HCT116 (cell line): ENCODE data around the gene IMMP2L. TPM values are rescaled to one million over a fixed set of nuclear protein-coding genes. Genes with fewer than 3 reads are reported as not detected.

ENCODE experiments used
- ATAC-seq: fragments of 200-7000 bp; cut with Tn5 transposase; 2 replicates; pipeline ENCODE4 v1.9.1; 2020; ENCODE audit warnings: mild to moderate bottlenecking, moderate library complexity
- BruUV-seq: library from RNA; stranded (reverse); fragments of 400-500 nt; replicated peaks from 2 replicates; lab custom pipeline; 2021; lab: Mats Ljungman, UMichigan
- CTCF ChIA-PET: fragments of 300-600 bp; sonication (Branson Sonifier 250); formaldehyde crosslinking; loops from one replicate; lab custom pipeline; 2021; ENCODE audit warnings: antibody characterized with exemption; lab: Charles Lee
- POLR2A ChIA-PET: fragments of 300-600, 350-600 bp; sonication (Branson Sonifier 250); formaldehyde crosslinking; loops from one replicate; lab custom pipeline; 2021; ENCODE audit warnings: antibody characterized with exemption; lab: Charles Lee
- RAD21 ChIA-PET, 2 experiments: fragments of 300-600 bp; sonication (Branson Sonifier 250); formaldehyde crosslinking; loops; one replicate each; lab custom pipeline; 2023; ENCODE audit warnings: low total read pairs in 2 of 2; ENCODE audit not compliant: uncharacterized antibody in 2 of 2, unreplicated experiment in 2 of 2, low non-redundant PET in 1 of 2; lab: Charles Lee
- DNase-seq: peaks from one replicate; pipeline ENCODE4 v3.0.0-alpha.2; 2010; ENCODE audit warnings: low read depth, low spot score
- H2AFZ ChIP-seq: fragments of 200-600 bp; shearing (Covaris generic), sonication (generic); 2 replicates; pipeline ENCODE4 v1.6.1; 2017; ENCODE audit warnings: low read depth, mixed run types, mixed read lengths, antibody characterized with exemption, low read length; ENCODE audit not compliant: poor library complexity, severe bottlenecking
- H3K27ac ChIP-seq: 2 replicates; pipeline ENCODE4 v1.5.1; 2012; ENCODE audit warnings: low read depth, low read length
- H3K27me3 ChIP-seq: fragments of 200-600 bp; sonication (generic); 2 replicates; pipeline ENCODE4 v1.6.1; 2016; ENCODE audit warnings: mixed run types, low read length, mixed read lengths; ENCODE audit not compliant: insufficient read depth
- H3K36me3 ChIP-seq, 2 experiments: fragments of 200-500 bp in 1 of 2; fragments of 200-600 bp in 1 of 2; sonication (Bioruptor generic) in 1 of 2; sonication (generic) in 1 of 2; 2 replicates each; pipeline versions ENCODE4 v1.5.1 to v1.6.1; 2014 to 2016; ENCODE audit warnings: low read length in 2 of 2, inconsistent platforms in 1 of 2, mixed read lengths in 1 of 2, mixed run types in 1 of 2; ENCODE audit not compliant: insufficient read depth in 2 of 2, control insufficient read depth in 1 of 2
- H3K4me1 ChIP-seq, 2 experiments: fragments of 200-600 bp in 1 of 2; sonication (generic) in 1 of 2; 2 replicates each; pipeline versions ENCODE4 v1.5.1 to v1.6.1; 2012 to 2017; ENCODE audit warnings: low read length in 2 of 2, inconsistent platforms in 1 of 2, mild to moderate bottlenecking in 1 of 2, mixed read lengths in 1 of 2, mixed run types in 1 of 2, moderate library complexity in 1 of 2; ENCODE audit not compliant: insufficient read depth in 2 of 2, control insufficient read depth in 1 of 2
- H3K4me2 ChIP-seq: fragments of 200-600 bp; sonication (generic); 2 replicates; pipeline ENCODE4 v1.6.1; 2017; ENCODE audit warnings: mixed run types, low read length, mixed read lengths
- H3K4me3 ChIP-seq, 2 experiments: fragments of 200-600 bp in 1 of 2; sonication (generic) in 1 of 2; replicated peaks in 1 of 2; 2 replicates each; pipeline ENCODE4 v1.5.1; 2011 to 2016; ENCODE audit warnings: low read length in 2 of 2, control low read depth in 1 of 2, low read depth in 1 of 2, mild to moderate bottlenecking in 1 of 2, mixed read lengths in 1 of 2, mixed run types in 1 of 2
- H3K79me2 ChIP-seq: fragments of 200-600 bp; sonication (generic); 2 replicates; pipeline ENCODE4 v1.6.1; 2017; ENCODE audit warnings: mild to moderate bottlenecking, mixed run types, low read length, moderate library complexity, mixed read lengths; ENCODE audit not compliant: insufficient read depth
- H3K9ac ChIP-seq: fragments of 200-600 bp; sonication (generic); 2 replicates; pipeline ENCODE4 v1.6.1; 2016; ENCODE audit warnings: low read length, mixed read lengths
- H3K9me2 ChIP-seq: fragments of 200-600 bp; sonication (generic), shearing (Covaris generic); 2 replicates; pipeline ENCODE4 v1.6.1; 2017; ENCODE audit warnings: mixed run types, mild to moderate bottlenecking, moderate library complexity; ENCODE audit not compliant: insufficient read depth
- H3K9me3 ChIP-seq, 2 experiments: fragments of 200-500 bp in 1 of 2; fragments of 200-600 bp in 1 of 2; sonication (Bioruptor generic) in 1 of 2; sonication (generic) in 1 of 2; 2 replicates each; pipeline ENCODE4 v1.6.1; 2014 to 2017; ENCODE audit warnings: low read length in 2 of 2, mixed read lengths in 2 of 2, inconsistent platforms in 1 of 2, low read depth in 1 of 2, mild to moderate bottlenecking in 1 of 2, mixed run types in 1 of 2, moderate library complexity in 1 of 2; ENCODE audit not compliant: control insufficient read depth in 1 of 2, insufficient read depth in 1 of 2
- H4K20me1 ChIP-seq: fragments of 200-600 bp; sonication (generic), shearing (Covaris generic); 2 replicates; pipeline ENCODE4 v1.6.1; 2017; ENCODE audit warnings: mixed run types, mild to moderate bottlenecking, moderate library complexity; ENCODE audit not compliant: insufficient read depth
- CBX3 ChIP-seq: IDR thresholded peaks from 2 replicates; pipeline ENCODE4 v1.6.1; 2012; ENCODE audit warnings: low read depth
- CEBPB ChIP-seq: IDR thresholded peaks from 2 replicates; pipeline ENCODE4 v1.6.1; 2012; ENCODE audit warnings: low read depth
- ELF1 ChIP-seq: IDR thresholded peaks from 2 replicates; pipeline ENCODE4 v1.6.1; 2012; ENCODE audit warnings: low read depth, borderline replicate concordance
- EZH2phosphoT487 ChIP-seq: fragments of 200-600 bp; IDR thresholded peaks from 2 replicates; pipeline ENCODE4 v1.6.1; 2018; ENCODE audit warnings: antibody characterized with exemption, borderline replicate concordance
- FOSL1 ChIP-seq: IDR thresholded peaks from 2 replicates; pipeline ENCODE4 v1.6.1; 2012; ENCODE audit warnings: low read depth
- JUND ChIP-seq: IDR thresholded peaks from 2 replicates; pipeline ENCODE4 v1.6.1; 2012
- MAX ChIP-seq: IDR thresholded peaks from 2 replicates; pipeline ENCODE4 v1.6.1; 2012
- POLR2A ChIP-seq: IDR thresholded peaks from 2 replicates; pipeline ENCODE4 v1.7.0; 2011; ENCODE audit warnings: borderline replicate concordance; ENCODE audit not compliant: insufficient read depth, insufficient read length; ENCODE audit errors: extremely low read depth
- POLR2AphosphoS5 ChIP-seq: IDR thresholded peaks from 2 replicates; pipeline ENCODE4 v1.6.1; 2011; ENCODE audit warnings: mild to moderate bottlenecking, low read depth, low read length, moderate library complexity
- RAD21 ChIP-seq: IDR thresholded peaks from 2 replicates; pipeline ENCODE4 v1.6.1; 2012; ENCODE audit warnings: low read depth, mild to moderate bottlenecking
- SP1 ChIP-seq: IDR thresholded peaks from 2 replicates; pipeline ENCODE4 v1.6.1; 2012; ENCODE audit warnings: low read depth
- TCF7L2 ChIP-seq: IDR thresholded peaks from 2 replicates; pipeline ENCODE4 v1.7.0; 2011; ENCODE audit warnings: borderline replicate concordance, inconsistent platforms; ENCODE audit not compliant: insufficient read depth, insufficient read length; ENCODE audit errors: extremely low read depth
- ZBTB33 ChIP-seq: IDR thresholded peaks from 2 replicates; pipeline ENCODE4 v1.6.1; 2011; ENCODE audit warnings: mild to moderate bottlenecking, low read length, moderate library complexity; ENCODE audit not compliant: insufficient replicate concordance; ENCODE audit errors: extremely low read depth
- ZFX ChIP-seq: fragments of 450-650 bp; IDR thresholded peaks from 2 replicates; pipeline ENCODE4 v1.6.1; 2017
- ZNF274 ChIP-seq: fragments of 200-500 bp; sonication (Bioruptor generic); IDR thresholded peaks from 2 replicates; pipeline ENCODE4 v1.6.1; 2014; ENCODE audit warnings: mild to moderate bottlenecking, low read depth, low read length, inconsistent platforms
- intact Hi-C: fragments of 100-400 bp; cut with micrococcal nuclease; formaldehyde crosslinking; loops from 2 replicates; pipeline ENCODE4 v1.10.0; 2022
- total RNA-seq: library from RNA; stranded (reverse); gene quantifications from one replicate; pipeline ENCODE4 v1.2.1, GENCODE V29; 2021; ENCODE audit not compliant: unreplicated experiment
- TF ChIP-seq, protein P1 (sequence below), 3 experiments: fragments of 200-600 bp in 1 of 3; sonication (generic) in 1 of 3; IDR thresholded peaks in 2 of 3; conservative IDR thresholded peaks in 1 of 3; 2 replicates each; pipeline ENCODE4 v1.5.1; 2012 to 2017; ENCODE audit warnings: low read depth in 2 of 3, low read length in 2 of 3, antibody characterized with exemption in 1 of 3, borderline replicate concordance in 1 of 3, control low read depth in 1 of 3, mild to moderate bottlenecking in 1 of 3, mixed read lengths in 1 of 3, mixed run types in 1 of 3, moderate library complexity in 1 of 3; ENCODE audit not compliant: insufficient read depth in 1 of 3
- TF ChIP-seq, protein P2 (sequence below): IDR thresholded peaks from 2 replicates; pipeline ENCODE4 v1.6.1; 2012

IMMP2L gene
- total RNA-seq, 1 experiment from 2014 or later: 21.1 TPM

DNA sequence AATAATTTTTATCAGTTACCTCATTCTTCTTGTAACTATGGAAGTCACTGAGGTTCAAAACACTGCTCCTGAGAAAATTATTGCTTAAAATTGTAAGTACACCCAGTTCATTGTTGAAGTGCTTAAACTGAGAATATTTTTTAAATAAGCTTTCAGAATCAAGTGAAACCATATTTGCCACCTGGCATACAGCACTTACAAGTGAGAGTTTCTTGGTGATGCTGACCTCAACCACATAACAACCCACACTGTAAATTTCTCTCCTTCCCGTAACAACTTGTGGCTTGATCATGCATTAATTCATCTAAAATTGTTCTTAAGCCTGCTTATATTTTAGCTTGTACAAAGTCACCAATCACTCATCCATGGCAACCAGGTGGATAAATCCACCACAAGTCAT lies 34.0 kb downstream of the IMMP2L start:
- ChIA-PET RAD21 (no interaction called here), POLR2A (no interaction called here), CTCF (no interaction called here)
- no TSS peak for BruUV-seq
- H3K27ac ChIP-seq: no peak overlapping the region
- H2AFZ ChIP-seq: no peak overlapping the region
- no peak overlapping the region for H3K9ac ChIP-seq
- no peak for TF ChIP-seq MAX
- intact Hi-C loops: no loop called here
- no peaks in the 10 kb centered on the region for H3K79me2 ChIP-seq
- H3K9me2 ChIP-seq: no peaks in the 10 kb centered on the region
- no peaks in the 10 kb centered on the region; the same call in 1 of the 2 replicates for H4K20me1 ChIP-seq
- no peak overlapping the region for H3K4me2 ChIP-seq
- H3K27me3 ChIP-seq: no peaks in the 10 kb centered on the region
- no peaks in the 10 kb centered on the region for H3K36me3 ChIP-seq
- no peak for ATAC-seq
- no peaks in the 10 kb centered on the region for H3K4me1 ChIP-seq
- no peak overlapping the region for H3K4me3 ChIP-seq
- no peaks in the 10 kb centered on the region for H3K9me3 ChIP-seq
- DNase-seq: no peak

GRCh38 chr7:111527545-111527944 lies 34.7 kb downstream of the IMMP2L start:
- ChIA-PET CTCF (no interaction called here), RAD21 (no interaction called here)
- intact Hi-C loops: no loop called here
- H3K4me1 ChIP-seq: no peaks in the 10 kb centered on the region
- no peaks in the 10 kb centered on the region for H3K36me3 ChIP-seq
- H3K79me2 ChIP-seq: no peaks in the 10 kb centered on the region
- H3K9me3 ChIP-seq: no peaks in the 10 kb centered on the region
- BruUV-seq: no TSS peak
- H3K4me3 ChIP-seq: no peak overlapping the region
- no peaks in the 10 kb centered on the region for H4K20me1 ChIP-seq
- TF ChIP-seq CBX3: no peak
- no peak for TF ChIP-seq TCF7L2
- TF ChIP-seq ZFX: no peak
- no peak for TF ChIP-seq ELF1
- TF ChIP-seq POLR2AphosphoS5: no peak
- TF ChIP-seq, protein P1, sequence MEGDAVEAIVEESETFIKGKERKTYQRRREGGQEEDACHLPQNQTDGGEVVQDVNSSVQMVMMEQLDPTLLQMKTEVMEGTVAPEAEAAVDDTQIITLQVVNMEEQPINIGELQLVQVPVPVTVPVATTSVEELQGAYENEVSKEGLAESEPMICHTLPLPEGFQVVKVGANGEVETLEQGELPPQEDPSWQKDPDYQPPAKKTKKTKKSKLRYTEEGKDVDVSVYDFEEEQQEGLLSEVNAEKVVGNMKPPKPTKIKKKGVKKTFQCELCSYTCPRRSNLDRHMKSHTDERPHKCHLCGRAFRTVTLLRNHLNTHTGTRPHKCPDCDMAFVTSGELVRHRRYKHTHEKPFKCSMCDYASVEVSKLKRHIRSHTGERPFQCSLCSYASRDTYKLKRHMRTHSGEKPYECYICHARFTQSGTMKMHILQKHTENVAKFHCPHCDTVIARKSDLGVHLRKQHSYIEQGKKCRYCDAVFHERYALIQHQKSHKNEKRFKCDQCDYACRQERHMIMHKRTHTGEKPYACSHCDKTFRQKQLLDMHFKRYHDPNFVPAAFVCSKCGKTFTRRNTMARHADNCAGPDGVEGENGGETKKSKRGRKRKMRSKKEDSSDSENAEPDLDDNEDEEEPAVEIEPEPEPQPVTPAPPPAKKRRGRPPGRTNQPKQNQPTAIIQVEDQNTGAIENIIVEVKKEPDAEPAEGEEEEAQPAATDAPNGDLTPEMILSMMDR (IDR thresholded peaks at IDR 0.05 in 2 of 3, conservative IDR thresholded peaks at IDR 0.05 in 1 of 3; ENCODE audit: borderline replicate concordance in 1 of 3, insufficient read depth in 1 of 3, low read depth in 2 of 3, low read length in 2 of 3): no peak
- no peak for TF ChIP-seq EZH2phosphoT487
- TF ChIP-seq RAD21: no peak
- TF ChIP-seq, protein P2, sequence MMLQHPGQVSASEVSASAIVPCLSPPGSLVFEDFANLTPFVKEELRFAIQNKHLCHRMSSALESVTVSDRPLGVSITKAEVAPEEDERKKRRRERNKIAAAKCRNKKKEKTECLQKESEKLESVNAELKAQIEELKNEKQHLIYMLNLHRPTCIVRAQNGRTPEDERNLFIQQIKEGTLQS: no peak
- TF ChIP-seq POLR2A: no peak
- TF ChIP-seq ZNF274: no peak
- TF ChIP-seq JUND: no peak
- no peak for TF ChIP-seq FOSL1
- TF ChIP-seq ZBTB33: no peak
- TF ChIP-seq CEBPB: no peak
- TF ChIP-seq SP1: no peak
- no peak for TF ChIP-seq MAX
- TF ChIP-seq, all 23 proteins: peak for 0
- no peaks in the 10 kb centered on the region for H3K27me3 ChIP-seq
- H3K4me2 ChIP-seq: no peak overlapping the region
- no peak for DNase-seq
- no peak overlapping the region for H2AFZ ChIP-seq
- POLR2A ChIA-PET: no interaction called here
- no peak overlapping the region for H3K27ac ChIP-seq
- H3K9ac ChIP-seq: no peak overlapping the region
- H3K9me2 ChIP-seq: no peaks in the 10 kb centered on the region
- ATAC-seq: no peak
